NB4 (cell line): Measurements from ENCODE around the gene HERPUD1.

Experiments used
- DNase-seq: peaks from one replicate; pipeline ENCODE4 v3.0.0; 2010; ENCODE audit warnings: low read depth
- H3K4me3 ChIP-seq: one replicate; pipeline ENCODE4 v1.5.1; 2011; ENCODE audit warnings: mild to moderate bottlenecking, low read depth, low read length, moderate library complexity
- MYC ChIP-seq: IDR thresholded peaks from 2 replicates; pipeline ENCODE4 v1.6.1; 2011; ENCODE audit warnings: low read depth, low read length
- POLR2A ChIP-seq: IDR thresholded peaks from 2 replicates; pipeline ENCODE4 v1.6.1; 2011; ENCODE audit warnings: mild to moderate bottlenecking; ENCODE audit not compliant: insufficient read length; ENCODE audit errors: extremely low read depth
- TF ChIP-seq, protein P1 (sequence below): IDR thresholded peaks from 2 replicates; pipeline ENCODE4 v1.6.1; 2011; ENCODE audit warnings: low read depth, low read length
- TF ChIP-seq, protein P2 (sequence below): IDR thresholded peaks from one replicate; pipeline ENCODE4 v1.5.1; 2012; ENCODE audit warnings: low read depth, low read length

Gene HERPUD1

DNA sequence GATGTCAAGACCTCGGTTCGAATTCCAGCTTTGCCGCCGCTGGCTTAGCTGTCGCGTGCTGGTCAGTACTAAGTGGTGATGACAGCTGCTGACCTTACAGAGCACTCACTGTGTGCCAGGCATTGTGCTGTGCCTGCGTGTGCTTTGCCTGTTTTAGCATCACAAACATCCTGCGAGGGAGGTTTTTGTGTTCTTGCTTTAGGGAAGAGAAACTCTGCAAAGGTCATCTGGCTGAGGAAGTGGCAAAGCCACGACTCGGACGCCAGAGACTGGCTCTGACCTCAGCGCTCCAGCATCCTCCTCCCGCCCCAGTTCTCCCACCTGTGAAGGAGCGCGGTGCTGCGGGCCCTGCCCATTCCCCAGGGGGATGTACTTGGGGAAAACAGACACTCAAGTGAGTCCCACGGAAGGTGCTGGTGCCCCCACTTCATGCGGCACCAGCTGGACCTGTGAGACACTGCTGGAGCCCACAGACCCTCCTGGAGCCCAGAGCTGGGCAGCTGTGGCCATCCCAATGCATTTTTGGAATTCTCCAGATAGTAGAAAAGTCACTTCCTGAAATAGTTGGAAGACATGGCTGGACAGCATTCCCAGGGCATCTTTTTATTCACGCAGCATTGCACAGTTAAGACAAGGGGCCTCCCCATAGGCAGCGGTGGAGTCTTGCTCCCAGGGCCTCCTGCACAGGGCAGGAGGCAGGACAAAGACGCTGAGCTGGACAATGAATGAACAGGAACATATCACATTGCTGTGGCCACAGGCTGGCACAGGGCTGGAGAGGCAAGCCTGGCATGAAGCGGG, 20.0 kb upstream of the HERPUD1 start:
- H3K4me3 ChIP-seq, result no peak overlapping the region
- peak; percentile 72 for DNase-seq
- TF ChIP-seq POLR2A, result no peak
- TF ChIP-seq MYC, result no peak
- TF ChIP-seq, protein P1, sequence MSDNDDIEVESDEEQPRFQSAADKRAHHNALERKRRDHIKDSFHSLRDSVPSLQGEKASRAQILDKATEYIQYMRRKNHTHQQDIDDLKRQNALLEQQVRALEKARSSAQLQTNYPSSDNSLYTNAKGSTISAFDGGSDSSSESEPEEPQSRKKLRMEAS, result no peak
- TF ChIP-seq, protein P2, sequence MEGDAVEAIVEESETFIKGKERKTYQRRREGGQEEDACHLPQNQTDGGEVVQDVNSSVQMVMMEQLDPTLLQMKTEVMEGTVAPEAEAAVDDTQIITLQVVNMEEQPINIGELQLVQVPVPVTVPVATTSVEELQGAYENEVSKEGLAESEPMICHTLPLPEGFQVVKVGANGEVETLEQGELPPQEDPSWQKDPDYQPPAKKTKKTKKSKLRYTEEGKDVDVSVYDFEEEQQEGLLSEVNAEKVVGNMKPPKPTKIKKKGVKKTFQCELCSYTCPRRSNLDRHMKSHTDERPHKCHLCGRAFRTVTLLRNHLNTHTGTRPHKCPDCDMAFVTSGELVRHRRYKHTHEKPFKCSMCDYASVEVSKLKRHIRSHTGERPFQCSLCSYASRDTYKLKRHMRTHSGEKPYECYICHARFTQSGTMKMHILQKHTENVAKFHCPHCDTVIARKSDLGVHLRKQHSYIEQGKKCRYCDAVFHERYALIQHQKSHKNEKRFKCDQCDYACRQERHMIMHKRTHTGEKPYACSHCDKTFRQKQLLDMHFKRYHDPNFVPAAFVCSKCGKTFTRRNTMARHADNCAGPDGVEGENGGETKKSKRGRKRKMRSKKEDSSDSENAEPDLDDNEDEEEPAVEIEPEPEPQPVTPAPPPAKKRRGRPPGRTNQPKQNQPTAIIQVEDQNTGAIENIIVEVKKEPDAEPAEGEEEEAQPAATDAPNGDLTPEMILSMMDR, result no peak

DNA sequence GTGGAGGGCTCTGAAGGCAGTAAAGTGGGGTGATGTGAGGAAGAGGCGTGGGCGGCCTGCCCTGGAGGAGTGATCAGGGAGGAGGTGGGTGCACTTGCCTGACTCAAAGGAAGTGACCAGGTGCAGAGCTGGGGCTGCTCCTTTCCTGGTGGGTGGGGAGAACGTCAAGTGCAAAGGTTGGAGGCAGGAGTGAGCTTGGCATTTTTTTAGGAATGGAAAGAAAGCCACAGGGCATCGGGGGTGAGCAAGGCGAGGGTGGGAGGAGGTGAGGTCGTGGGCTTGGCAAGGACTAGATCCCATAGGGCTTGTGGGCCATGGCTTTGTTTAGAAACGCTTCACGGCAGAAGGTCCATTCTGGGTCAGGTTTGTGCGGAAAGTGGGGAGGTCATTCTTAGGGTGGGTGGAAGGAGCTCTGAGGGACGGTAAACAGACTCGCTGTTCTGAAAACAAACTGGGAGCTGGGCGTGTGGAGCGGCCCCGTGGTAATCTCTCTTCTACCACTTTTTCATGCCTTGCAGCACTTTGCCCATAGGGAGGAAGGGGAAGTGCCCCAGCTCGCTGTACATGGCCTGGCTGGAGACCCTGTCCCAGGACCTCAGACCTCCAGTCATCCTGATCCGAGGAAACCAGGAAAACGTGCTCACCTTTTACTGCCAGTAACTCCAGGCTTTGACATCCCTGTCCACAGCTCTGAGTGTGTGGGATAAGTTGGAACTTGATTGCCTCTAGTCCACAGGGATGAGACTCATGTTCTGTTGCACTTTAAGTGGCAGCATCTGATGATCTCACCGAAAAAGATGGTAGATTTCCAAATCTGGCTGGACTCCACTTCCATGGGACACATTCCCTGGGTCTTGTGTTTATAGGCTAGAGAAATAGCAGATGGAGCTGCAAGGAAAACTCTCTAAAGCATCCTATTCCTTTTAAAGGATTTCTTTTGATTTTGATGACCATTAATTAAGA, 18.9 kb upstream of the HERPUD1 start:
- TF ChIP-seq, protein P1, result no peak
- TF ChIP-seq MYC (no peak), POLR2A (no peak)
- TF ChIP-seq, protein P2, result no peak
- H3K4me3 ChIP-seq, result no peak overlapping the region
- DNase-seq, result no peak

DNA sequence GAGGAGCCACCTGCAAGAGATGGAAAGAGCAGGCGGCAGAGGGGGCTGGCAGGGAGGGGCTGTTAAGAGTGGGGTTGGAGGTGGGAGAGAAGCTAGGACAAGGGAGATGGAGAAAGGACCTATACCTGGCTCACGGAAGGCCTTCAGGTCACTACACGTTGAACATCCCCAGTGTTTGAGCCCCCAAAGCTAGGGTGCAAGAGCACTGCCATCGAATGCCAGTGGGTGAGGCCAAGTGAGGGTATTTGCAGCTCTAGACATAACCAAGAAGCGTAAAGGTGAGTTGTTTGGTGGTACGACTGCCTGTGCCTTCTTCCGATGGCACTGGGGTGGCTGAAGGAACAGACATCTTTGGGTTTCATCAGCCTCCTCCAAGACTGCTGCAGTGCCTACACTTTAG, 17.0 kb upstream of the HERPUD1 start:
- TF ChIP-seq MYC (no peak), POLR2A (no peak)
- TF ChIP-seq, protein P1, result no peak
- TF ChIP-seq, protein P2, result no peak
- DNase-seq, result no peak
- no peak overlapping the region for H3K4me3 ChIP-seq

DNA sequence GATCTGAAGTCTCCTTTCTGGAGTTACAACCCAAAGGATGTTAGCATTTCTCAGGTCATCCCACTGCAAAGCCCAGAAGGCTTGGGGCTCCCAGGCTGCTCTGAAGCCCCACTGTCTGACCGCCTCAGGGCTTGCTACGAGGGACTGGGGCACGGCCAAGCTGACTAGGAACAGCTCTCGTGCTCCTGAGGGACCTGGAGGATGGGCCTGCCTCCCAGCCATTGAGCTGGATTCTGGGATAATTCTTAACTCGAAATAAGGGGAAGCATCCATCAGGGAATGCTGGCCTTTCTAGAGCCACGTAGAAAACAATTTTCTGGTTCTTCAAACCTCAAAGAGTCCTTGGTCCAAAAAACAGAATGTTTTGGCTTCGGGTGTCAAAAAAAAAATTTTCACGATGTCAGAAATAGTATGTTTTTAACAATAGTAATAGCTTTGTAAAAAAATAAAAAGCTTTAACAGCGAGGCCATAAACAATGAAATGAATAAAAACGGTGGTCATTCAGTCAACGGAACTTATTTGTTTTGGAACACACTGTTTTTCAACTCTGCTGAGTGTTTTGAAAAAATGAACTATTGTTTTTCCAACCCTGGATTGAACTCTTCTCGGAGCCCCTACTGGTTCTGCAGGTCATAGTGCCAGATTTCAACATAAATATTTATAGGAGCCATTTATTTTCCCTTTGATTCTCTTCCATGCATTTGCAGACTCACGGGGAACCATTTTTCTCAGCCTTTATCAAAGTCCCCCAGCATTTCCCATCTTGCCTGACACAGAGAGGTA, 16.4 kb upstream of the HERPUD1 start:
- no peak for TF ChIP-seq POLR2A
- no peak overlapping the region for H3K4me3 ChIP-seq
- no peak for DNase-seq

DNA sequence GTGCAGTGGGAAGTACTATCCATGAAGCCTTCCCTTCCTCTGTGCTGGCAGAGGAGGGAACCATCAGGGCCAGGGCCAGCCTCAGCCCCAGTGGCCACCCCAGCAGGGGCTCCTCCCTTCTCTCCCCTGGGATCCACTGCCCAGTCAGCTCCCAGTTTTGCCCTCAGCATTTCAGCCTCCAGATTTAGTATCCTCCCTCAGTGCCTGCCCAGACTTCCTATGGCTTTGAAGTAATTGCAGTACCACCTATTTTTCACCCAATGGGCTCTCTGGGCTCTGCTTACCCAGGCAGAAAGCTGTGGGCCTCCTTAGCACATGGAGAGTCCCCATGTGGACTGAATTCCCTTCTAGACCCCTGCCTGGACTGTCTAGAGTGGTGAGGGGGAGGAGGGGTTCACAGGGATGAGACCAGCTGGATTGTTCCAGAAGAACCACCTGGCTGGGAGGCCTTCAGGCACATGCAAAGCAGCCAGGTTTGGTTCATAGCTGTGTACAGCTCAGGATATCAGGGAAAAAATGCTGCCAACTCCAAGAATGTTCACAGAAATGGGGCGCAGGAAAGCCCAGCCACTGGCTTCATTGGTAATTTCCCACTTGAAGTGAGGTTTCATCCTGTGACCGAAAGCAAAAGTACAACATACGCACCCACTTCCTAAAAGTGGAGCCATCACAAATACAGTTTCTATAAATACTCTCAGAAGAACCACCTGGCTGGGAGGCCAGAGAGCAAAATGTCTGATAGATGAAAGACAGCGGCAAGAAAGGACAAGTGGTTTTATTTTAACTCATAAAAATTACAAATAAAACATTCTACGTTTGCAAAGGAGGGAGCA, 15.2 kb upstream of the HERPUD1 start:
- DNase-seq, result no peak
- no peak for TF ChIP-seq POLR2A
- TF ChIP-seq, protein P1, result no peak
- TF ChIP-seq, protein P2, result no peak
- TF ChIP-seq MYC, result no peak
- no peak overlapping the region for H3K4me3 ChIP-seq
